ENCODE measurements around the gene ALDH8A1. TPM values are rescaled to one million over a fixed set of nuclear protein-coding genes. Genes with fewer than 3 reads are reported as not detected.
"Not testable (repeated sequence)": the region's sequence is repeated elsewhere in the genome, so short reads cannot be mapped to it uniquely, and the experiment has no call there.

ALDH8A1 gene
- total RNA-seq, 1 donor from 2014 or later: 0.19 TPM

- no peak for DNase-seq
- ATAC-seq (ENCODE audit: poor library complexity): no peak
- intact Hi-C loops (cut with DNase I): no loop called here
These were observed 24.1 kb downstream of the ALDH8A1 start for GRCh38 chr6:134925800-134926199.

- intact Hi-C loops (cut with DNase I): no loop called here
- DNase-seq: no peak
These were observed 28.1 kb downstream of the ALDH8A1 start for GRCh38 chr6:134921721-134922261.

GRCh38 chr6:134921276-134921675 lies 28.6 kb downstream of the ALDH8A1 start:
- intact Hi-C loops (cut with DNase I): no loop called here
- ATAC-seq (ENCODE audit: poor library complexity) (no peak), DNase-seq (no peak)

More at GRCh38 chr6:134921721-134922261, 28.1 kb downstream of the ALDH8A1 start:
- ATAC-seq (ENCODE audit: poor library complexity): no peak

GRCh38 chr6:134920422-134920821 lies 29.5 kb downstream of the ALDH8A1 start:
- intact Hi-C loops (cut with DNase I): no loop called here
- ATAC-seq (ENCODE audit: poor library complexity) (no peak), DNase-seq (no peak)

GRCh38 chr6:134918418-134918961 lies 31.4 kb downstream of the ALDH8A1 start:
- DNase-seq: no peak
- intact Hi-C loops (cut with DNase I): no loop called here
- ATAC-seq (ENCODE audit: poor library complexity): no peak

GRCh38 chr6:134911547-134911946 lies 38.4 kb downstream of the ALDH8A1 start:
- ATAC-seq (ENCODE audit: poor library complexity): no peak
- no peak for DNase-seq
- intact Hi-C loops (cut with DNase I): no loop called here

GRCh38 chr6:134910593-134910935 lies 39.3 kb downstream of the ALDH8A1 start:
- intact Hi-C loops (cut with DNase I): no loop called here
- ATAC-seq (ENCODE audit: poor library complexity) (no peak), DNase-seq (no peak)

GRCh38 chr6:134909701-134910592 lies 40.0 kb downstream of the ALDH8A1 start:
- intact Hi-C loops (cut with DNase I): no loop called here
- ATAC-seq (ENCODE audit: poor library complexity): no peak
- DNase-seq: no peak

- ATAC-seq (ENCODE audit: poor library complexity): peak; percentile 93
- peak; percentile 77 for DNase-seq
- intact Hi-C loops (cut with DNase I): no loop called here
These were observed 40.9 kb downstream of the ALDH8A1 start for GRCh38 chr6:134908906-134909516.

- DNase-seq; intact Hi-C loops (cut with DNase I); ATAC-seq (ENCODE audit: poor library complexity): not testable (repeated sequence)
These were observed 45.2 kb downstream of the ALDH8A1 start for GRCh38 chr6:134904731-134905130.

- ATAC-seq (ENCODE audit: poor library complexity) (no peak), DNase-seq (no peak)
- intact Hi-C loops (cut with DNase I): no loop called here
These were observed 46.5 kb downstream of the ALDH8A1 start for GRCh38 chr6:134903448-134903847.

GRCh38 chr6:134902936-134903335 lies 47.0 kb downstream of the ALDH8A1 start:
- ATAC-seq (ENCODE audit: poor library complexity) (no peak), DNase-seq (no peak)
- intact Hi-C loops (cut with DNase I): no loop called here

GRCh38 chr6:134902074-134902861 lies 47.6 kb downstream of the ALDH8A1 start:
- ATAC-seq (ENCODE audit: poor library complexity) (no peak), DNase-seq (no peak)
- intact Hi-C loops (cut with DNase I): no loop called here

- ATAC-seq (ENCODE audit: poor library complexity) (no peak), DNase-seq (no peak)
- intact Hi-C loops (cut with DNase I): no loop called here
These were observed 51.3 kb downstream of the ALDH8A1 start for GRCh38 chr6:134898575-134898974.

- DNase-seq; ATAC-seq (ENCODE audit: poor library complexity); intact Hi-C loops (cut with DNase I): not testable (repeated sequence)
These were observed 51.7 kb downstream of the ALDH8A1 start for GRCh38 chr6:134898166-134898565.

- DNase-seq: no peak
- ATAC-seq (ENCODE audit: poor library complexity): no peak
- intact Hi-C loops (cut with DNase I): no loop called here
These were observed 53.0 kb downstream of the ALDH8A1 start for GRCh38 chr6:134896910-134897309.

GRCh38 chr6:134894800-134895199 lies 55.1 kb downstream of the ALDH8A1 start:
- DNase-seq (no peak), ATAC-seq (ENCODE audit: poor library complexity) (no peak)
- intact Hi-C loops (cut with DNase I): no loop called here

GRCh38 chr6:134892362-134892761 lies 57.5 kb downstream of the ALDH8A1 start:
- DNase-seq (no peak), ATAC-seq (ENCODE audit: poor library complexity) (no peak)
- intact Hi-C loops (cut with DNase I): no loop called here

GRCh38 chr6:134891633-134892032 lies 58.3 kb downstream of the ALDH8A1 start:
- DNase-seq (no peak), ATAC-seq (ENCODE audit: poor library complexity) (no peak)
- intact Hi-C loops (cut with DNase I): no loop called here
